ENCODE data around the gene GUCA2A. TPM values are rescaled to one million over a fixed set of nuclear protein-coding genes. Genes with fewer than 3 reads are reported as not detected.

Gene GUCA2A
- total RNA-seq, 4 donors from 2014 or later: 6.0 TPM; not detected in 3

- Histone ChIP-seq H3K27ac (no peak overlapping the region), H3K27me3 (no peaks in the 10 kb centered on the region), H3K4me3 (no peak overlapping the region), H3K9me3 (no peaks in the 10 kb centered on the region), H3K4me1 (peaks cover 6% of the 10 kb centered on the region in 2 donors), H3K36me3 (no peaks in the 10 kb centered on the region)
- in situ Hi-C loops (cut with MboI; ENCODE audit: low sequenced_read_pairs in 4 of 4) (loop anchor here in 1 of 4 donors (10.0 kb wide), 1 partner anchor 588 kb away; no protein-coding TSS in a partner anchor), intact Hi-C loops (cut with DNase I; ENCODE audit: low total_unique reads) (no loop called here)
- no peak for ATAC-seq
- no peak for DNase-seq
- no peak for TF ChIP-seq CTCF (IDR thresholded peaks at IDR 0.05 in 4 of 5, conservative IDR thresholded peaks at IDR 0.05 in 1 of 5)
- no peak for TF ChIP-seq POLR2A (IDR thresholded peaks at IDR 0.05)
Observed at GRCh38 chr1:42163114-42163513, 1.4 kb downstream of the GUCA2A start.

- Histone ChIP-seq H3K27ac (no peak overlapping the region), H3K9me3 (no peaks in the 10 kb centered on the region), H3K4me3 (no peak overlapping the region), H3K27me3 (no peaks in the 10 kb centered on the region), H3K4me1 (peaks cover 6% of the 10 kb centered on the region in 2 donors), H3K36me3 (no peaks in the 10 kb centered on the region)
- in situ Hi-C loops (cut with MboI; ENCODE audit: low sequenced_read_pairs in 4 of 4): loop anchor here in 1 of 4 donors (10.0 kb wide), 1 partner anchor 587 kb away; no protein-coding TSS in a partner anchor
- no peak for DNase-seq
- no peak for ATAC-seq
- TF ChIP-seq CTCF (IDR thresholded peaks at IDR 0.05 in 4 of 5, conservative IDR thresholded peaks at IDR 0.05 in 1 of 5) (no peak), POLR2A (IDR thresholded peaks at IDR 0.05) (no peak)
- intact Hi-C loops (cut with DNase I; ENCODE audit: low total_unique reads): no loop called here
Observed at GRCh38 chr1:42162181-42162580, 2.4 kb downstream of the GUCA2A start.

GRCh38 chr1:42158189-42158588 lies 6.4 kb downstream of the GUCA2A start:
- intact Hi-C loops (cut with DNase I; ENCODE audit: low total_unique reads): no loop called here
- in situ Hi-C loops (cut with MboI; ENCODE audit: low sequenced_read_pairs in 4 of 4): no loop called here

GRCh38 chr1:42157667-42158066 lies 6.9 kb downstream of the GUCA2A start:
- no peaks in the 10 kb centered on the region for H3K9me3 ChIP-seq
- TF ChIP-seq CTCF (IDR thresholded peaks at IDR 0.05 in 4 of 5, conservative IDR thresholded peaks at IDR 0.05 in 1 of 5) (no peak), POLR2A (IDR thresholded peaks at IDR 0.05) (no peak)
- no peaks in the 10 kb centered on the region for H3K4me1 ChIP-seq
- ATAC-seq (no peak), DNase-seq (no peak)
- intact Hi-C loops (cut with DNase I; ENCODE audit: low total_unique reads): no loop called here
- in situ Hi-C loops (cut with MboI; ENCODE audit: low sequenced_read_pairs in 4 of 4): no loop called here
- H3K36me3 ChIP-seq: no peaks in the 10 kb centered on the region
- H3K4me3 ChIP-seq: no peak overlapping the region
- no peaks in the 10 kb centered on the region for H3K27me3 ChIP-seq
- no peak overlapping the region for H3K27ac ChIP-seq

More at GRCh38 chr1:42158189-42158588, 6.4 kb downstream of the GUCA2A start:
- ATAC-seq (no peak), DNase-seq (no peak)
- TF ChIP-seq POLR2A (IDR thresholded peaks at IDR 0.05) (no peak), CTCF (IDR thresholded peaks at IDR 0.05 in 4 of 5, conservative IDR thresholded peaks at IDR 0.05 in 1 of 5) (no peak)
- Histone ChIP-seq H3K27me3 (no peaks in the 10 kb centered on the region), H3K9me3 (no peaks in the 10 kb centered on the region), H3K4me3 (no peak overlapping the region), H3K36me3 (no peaks in the 10 kb centered on the region), H3K27ac (no peak overlapping the region), H3K4me1 (no peaks in the 10 kb centered on the region)

- DNase-seq: no peak
- in situ Hi-C loops (cut with MboI; ENCODE audit: low sequenced_read_pairs in 4 of 4): no loop called here
- TF ChIP-seq CTCF (IDR thresholded peaks at IDR 0.05 in 4 of 5, conservative IDR thresholded peaks at IDR 0.05 in 1 of 5) (no peak), POLR2A (IDR thresholded peaks at IDR 0.05) (no peak)
- Histone ChIP-seq H3K27ac (no peak overlapping the region), H3K9me3 (no peaks in the 10 kb centered on the region), H3K27me3 (no peaks in the 10 kb centered on the region), H3K36me3 (no peaks in the 10 kb centered on the region), H3K4me3 (no peak overlapping the region), H3K4me1 (no peaks in the 10 kb centered on the region)
- intact Hi-C loops (cut with DNase I; ENCODE audit: low total_unique reads): no loop called here
- no peak for ATAC-seq
Observed at GRCh38 chr1:42155362-42155761, 9.2 kb downstream of the GUCA2A start.
